Astrocyte of the spinal cord (primary cell): Measurements from ENCODE around the gene KCNIP4.

Experiments used
- DNase-seq: peaks from one replicate; pipeline ENCODE4 v3.0.0; 2011; ENCODE audit warnings: low read depth, low spot score
- H3K4me3 ChIP-seq: 2 replicates; pipeline ENCODE4 v1.5.1; 2011; ENCODE audit warnings: low read depth, mild to moderate bottlenecking, low read length, moderate library complexity
- CTCF ChIP-seq: IDR thresholded peaks from 2 replicates; pipeline ENCODE4 v1.5.1; 2012; ENCODE audit warnings: low read depth, mild to moderate bottlenecking, low read length, inconsistent platforms
- in situ Hi-C: cut with HindIII; loops from 2 replicates; pipeline ENCODE4 v1.10.0; 2017; ENCODE audit warnings: low sequenced_read_pairs

Gene KCNIP4

GRCh38 chr4:21769404-21770147 lies 179.0 kb downstream of the KCNIP4 start:
- no peak for TF ChIP-seq CTCF
- DNase-seq, result peak; percentile 55
- in situ Hi-C loops, result no loop called here
- no peak overlapping the region for H3K4me3 ChIP-seq

GRCh38 chr4:21768349-21769310 lies 179.9 kb downstream of the KCNIP4 start:
- peak; percentile 67 for DNase-seq
- H3K4me3 ChIP-seq, result no peak overlapping the region
- in situ Hi-C loops, result no loop called here
- peak; percentile 61 for TF ChIP-seq CTCF

- peak; percentile 92 for TF ChIP-seq CTCF
- DNase-seq, result peak; percentile 62
- H3K4me3 ChIP-seq, result no peak overlapping the region
- in situ Hi-C loops, result no loop called here
Observed at GRCh38 chr4:21765810-21766407, 182.7 kb downstream of the KCNIP4 start.

- DNase-seq, result no peak
- H3K4me3 ChIP-seq, result no peak overlapping the region
- in situ Hi-C loops, result no loop called here
- TF ChIP-seq CTCF, result no peak
Observed at GRCh38 chr4:21763855-21764254, 184.7 kb downstream of the KCNIP4 start.

- in situ Hi-C loops, result no loop called here
- DNase-seq, result no peak
- H3K4me3 ChIP-seq, result no peak overlapping the region
- no peak for TF ChIP-seq CTCF
Observed at GRCh38 chr4:21757248-21757647, 191.3 kb downstream of the KCNIP4 start.

- no peak for TF ChIP-seq CTCF
- no peak overlapping the region for H3K4me3 ChIP-seq
- in situ Hi-C loops, result no loop called here
- peak; percentile 3 for DNase-seq
Observed at GRCh38 chr4:21753084-21753760, 195.3 kb downstream of the KCNIP4 start.
